Liver (tissue), 9 donors: ENCODE data around the gene SMCO4. TPM values are rescaled to one million over a fixed set of nuclear protein-coding genes. Genes with fewer than 3 reads are reported as not detected.

Experiments used
- DNase-seq: peaks from one replicate; pipeline ENCODE4 v3.0.0-alpha.2; 2017; ENCODE audit warnings: low spot score
- H3K27ac ChIP-seq, 2 donors: one replicate each; pipeline ENCODE4 v1.7.0; 2013; ENCODE audit warnings: inconsistent platforms in 2 of 2, low read length in 2 of 2, control low read depth in 1 of 2, low read depth in 1 of 2, mild to moderate bottlenecking in 1 of 2
- H3K27me3 ChIP-seq, 4 donors: one replicate each; pipeline versions ENCODE4 v1.6.1 to v1.7.0; 2013; ENCODE audit warnings: low read length in 3 of 4, inconsistent platforms in 1 of 4, mild to moderate bottlenecking in 1 of 4, moderate library complexity in 1 of 4; ENCODE audit not compliant: control insufficient read depth in 4 of 4, insufficient read depth in 4 of 4
- H3K36me3 ChIP-seq, 4 donors: one replicate each; pipeline versions ENCODE4 v1.6.1 to v1.7.0; 2013; ENCODE audit warnings: low read length in 3 of 4, mild to moderate bottlenecking in 3 of 4, low read depth in 1 of 4, moderate library complexity in 1 of 4; ENCODE audit not compliant: control insufficient read depth in 4 of 4, insufficient read depth in 3 of 4
- H3K4me1 ChIP-seq, 4 donors: one replicate each; pipeline versions ENCODE4 v1.6.1 to v1.7.0; 2013; ENCODE audit warnings: low read length in 3 of 4, mild to moderate bottlenecking in 3 of 4, moderate library complexity in 1 of 4; ENCODE audit not compliant: control insufficient read depth in 4 of 4, insufficient read depth in 4 of 4
- H3K4me3 ChIP-seq, 3 donors: one replicate each; pipeline versions ENCODE4 v1.6.1 to v1.7.0; 2013; ENCODE audit warnings: low read length in 3 of 3, control low read depth in 1 of 3, low read depth in 1 of 3, mild to moderate bottlenecking in 1 of 3
- H3K9ac ChIP-seq, 2 donors: one replicate each; pipeline ENCODE4 v1.7.0; 2013; ENCODE audit warnings: low read length in 2 of 2, mild to moderate bottlenecking in 2 of 2, moderate library complexity in 2 of 2, control low read depth in 1 of 2, low read depth in 1 of 2
- H3K9me3 ChIP-seq, 4 donors: one replicate each; pipeline versions ENCODE4 v1.6.1 to v1.7.0; 2013; ENCODE audit warnings: low read length in 3 of 4; ENCODE audit not compliant: control insufficient read depth in 4 of 4
- CTCF ChIP-seq: fragments of 150-350 bp; IDR thresholded peaks from 2 replicates; pipeline ENCODE4 v1.5.1; 2017; ENCODE audit warnings: improper control_type of control experiment, low read depth, low read length; ENCODE audit not compliant: missing input control
- EGR1 ChIP-seq, 2 donors: IDR thresholded peaks; 2 replicates each; pipeline ENCODE4 v1.6.1; 2016 to 2018; ENCODE audit warnings: antibody characterized with exemption in 2 of 2, low read depth in 2 of 2
- FOXA1 ChIP-seq: IDR thresholded peaks from 2 replicates; pipeline ENCODE4 v1.6.1; 2016; ENCODE audit warnings: antibody characterized with exemption
- FOXA2 ChIP-seq: IDR thresholded peaks from 2 replicates; pipeline ENCODE4 v1.6.1; 2016; ENCODE audit warnings: antibody characterized with exemption
- GABPA ChIP-seq, 2 donors: IDR thresholded peaks in 1 of 2; conservative IDR thresholded peaks in 1 of 2; 2 replicates each; pipeline ENCODE4 v1.6.1; 2016; ENCODE audit warnings: antibody characterized with exemption in 2 of 2, mild to moderate bottlenecking in 1 of 2, moderate library complexity in 1 of 2
- HNF4A ChIP-seq, 2 donors: conservative IDR thresholded peaks; 2 replicates each; pipeline ENCODE4 v1.6.1; 2016; ENCODE audit warnings: antibody characterized with exemption in 2 of 2, mild to moderate bottlenecking in 2 of 2
- HNF4G ChIP-seq: IDR thresholded peaks from 2 replicates; pipeline ENCODE4 v1.6.1; 2016; ENCODE audit warnings: antibody characterized with exemption
- JUND ChIP-seq, 2 donors: IDR thresholded peaks; 2 replicates each; pipeline ENCODE4 v1.6.1; 2016; ENCODE audit warnings: antibody characterized with exemption in 2 of 2
- NR2F2 ChIP-seq: IDR thresholded peaks from 2 replicates; pipeline ENCODE4 v1.6.1; 2016; ENCODE audit warnings: antibody characterized with exemption
- RAD21 ChIP-seq, 2 donors: IDR thresholded peaks; 2 replicates each; pipeline ENCODE4 v1.6.1; 2016; ENCODE audit warnings: antibody characterized with exemption in 2 of 2, mild to moderate bottlenecking in 2 of 2
- REST ChIP-seq: IDR thresholded peaks from 2 replicates; pipeline ENCODE4 v1.6.1; 2016; ENCODE audit warnings: antibody characterized with exemption, mild to moderate bottlenecking
- RXRA ChIP-seq, 2 donors: IDR thresholded peaks; 2 replicates each; pipeline ENCODE4 v1.6.1; 2017 to 2018; ENCODE audit warnings: antibody characterized with exemption in 2 of 2, mild to moderate bottlenecking in 1 of 2
- SP1 ChIP-seq: IDR thresholded peaks from 2 replicates; pipeline ENCODE4 v1.6.1; 2018; ENCODE audit warnings: antibody characterized with exemption, mild to moderate bottlenecking
- TAF1 ChIP-seq: conservative IDR thresholded peaks from 2 replicates; pipeline ENCODE4 v1.6.1; 2016; ENCODE audit warnings: antibody characterized with exemption, mild to moderate bottlenecking
- YY1 ChIP-seq: IDR thresholded peaks from 2 replicates; pipeline ENCODE4 v1.6.1; 2016; ENCODE audit warnings: antibody characterized with exemption, mild to moderate bottlenecking
- WGBS: extraction: QIAGEN DNeasy Blood & Tissue Kit; methylation state at CpG from one replicate; pipeline ENCODE4 v1.1.7; 2013; 5-methylcytosine and 5-hydroxymethylcytosine counted together
- polyA plus RNA-seq, 2 donors: library from polyadenylated mRNA; stranded (reverse) in 1 of 2; unstranded in 1 of 2; fragments of 200-250 nt in 1 of 2; fragments of >200 nt in 1 of 2; fragmentation: Nextera tagmentation in 1 of 2; extraction: Ambion mirVana in 1 of 2; gene quantifications; one replicate each; pipeline versions ENCODE4 v1.2.1 to v1.2.3, GENCODE V29; 2013 to 2015
- total RNA-seq, 2 donors: library from RNA; depleted of rRNA; stranded (reverse); fragments of >200 nt; gene quantifications; one replicate each; pipeline ENCODE4 v1.2.3, GENCODE V29; 2014
- TF ChIP-seq, protein P1 (sequence below): IDR thresholded peaks from 2 replicates; pipeline ENCODE4 v1.6.1; 2016; ENCODE audit warnings: antibody characterized with exemption
- TF ChIP-seq, protein P2 (sequence below): IDR thresholded peaks from 2 replicates; pipeline ENCODE4 v1.6.1; 2016; ENCODE audit warnings: antibody characterized with exemption
- TF ChIP-seq, protein P3 (sequence below): IDR thresholded peaks from 2 replicates; pipeline ENCODE4 v1.6.1; 2016; ENCODE audit warnings: antibody characterized with exemption
- donor health status: healthy.
- donor health status: healthy.
- donor health status: healthy.
- donor health status: healthy.
- donor health status: healthy.

The SMCO4 gene
- total and polyA plus RNA-seq, 4 donors: 21.2 to 98.8 (median 47.9) TPM

GRCh38 chr11:93570759-93571413 is 27.7 kb upstream of the SMCO4 start:
- H3K9ac ChIP-seq: peak overlapping the region in 1 of 2 donors; percentile 47
- peak; percentile 60 for DNase-seq
- 27% methylated on average over 5 of the region's 5 CpGs for WGBS
- TF ChIP-seq, protein P1, sequence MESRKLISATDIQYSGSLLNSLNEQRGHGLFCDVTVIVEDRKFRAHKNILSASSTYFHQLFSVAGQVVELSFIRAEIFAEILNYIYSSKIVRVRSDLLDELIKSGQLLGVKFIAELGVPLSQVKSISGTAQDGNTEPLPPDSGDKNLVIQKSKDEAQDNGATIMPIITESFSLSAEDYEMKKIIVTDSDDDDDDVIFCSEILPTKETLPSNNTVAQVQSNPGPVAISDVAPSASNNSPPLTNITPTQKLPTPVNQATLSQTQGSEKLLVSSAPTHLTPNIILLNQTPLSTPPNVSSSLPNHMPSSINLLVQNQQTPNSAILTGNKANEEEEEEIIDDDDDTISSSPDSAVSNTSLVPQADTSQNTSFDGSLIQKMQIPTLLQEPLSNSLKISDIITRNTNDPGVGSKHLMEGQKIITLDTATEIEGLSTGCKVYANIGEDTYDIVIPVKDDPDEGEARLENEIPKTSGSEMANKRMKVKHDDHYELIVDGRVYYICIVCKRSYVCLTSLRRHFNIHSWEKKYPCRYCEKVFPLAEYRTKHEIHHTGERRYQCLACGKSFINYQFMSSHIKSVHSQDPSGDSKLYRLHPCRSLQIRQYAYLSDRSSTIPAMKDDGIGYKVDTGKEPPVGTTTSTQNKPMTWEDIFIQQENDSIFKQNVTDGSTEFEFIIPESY: peak; percentile 96
- peak; percentile 61 to 67 for TF ChIP-seq RAD21 (IDR thresholded peaks at IDR 0.05)
- TF ChIP-seq YY1: peak; percentile 88
- TF ChIP-seq JUND (IDR thresholded peaks at IDR 0.05): peak; percentile 98 to 99
- peak; percentile 83 for TF ChIP-seq NR2F2
- TF ChIP-seq REST: peak; percentile 88
- peak in 1 of 2 donors; percentile 62 for TF ChIP-seq GABPA (IDR thresholded peaks at IDR 0.05 in 1 of 2, conservative IDR thresholded peaks at IDR 0.05 in 1 of 2)
- TF ChIP-seq, protein P2, sequence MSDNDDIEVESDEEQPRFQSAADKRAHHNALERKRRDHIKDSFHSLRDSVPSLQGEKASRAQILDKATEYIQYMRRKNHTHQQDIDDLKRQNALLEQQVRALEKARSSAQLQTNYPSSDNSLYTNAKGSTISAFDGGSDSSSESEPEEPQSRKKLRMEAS: peak; percentile 98
- peak; percentile 89 for TF ChIP-seq FOXA2
- no peak for TF ChIP-seq TAF1
- peak; percentile 96 to 98 for TF ChIP-seq RXRA (IDR thresholded peaks at IDR 0.05)
- TF ChIP-seq FOXA1: peak; percentile 78
- TF ChIP-seq HNF4G: peak; percentile 100
- TF ChIP-seq, protein P3, sequence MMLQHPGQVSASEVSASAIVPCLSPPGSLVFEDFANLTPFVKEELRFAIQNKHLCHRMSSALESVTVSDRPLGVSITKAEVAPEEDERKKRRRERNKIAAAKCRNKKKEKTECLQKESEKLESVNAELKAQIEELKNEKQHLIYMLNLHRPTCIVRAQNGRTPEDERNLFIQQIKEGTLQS: peak; percentile 93
- TF ChIP-seq EGR1 (IDR thresholded peaks at IDR 0.05; ENCODE audit: low read depth in 2 of 2): peak in 1 of 2 donors; percentile 91
- no peak for TF ChIP-seq CTCF
- TF ChIP-seq HNF4A (conservative IDR thresholded peaks at IDR 0.05): peak; percentile 100
- peak; percentile 99 for TF ChIP-seq SP1
- no peaks in the 10 kb centered on the region for H3K9me3 ChIP-seq
- no peaks in the 10 kb centered on the region for H3K27me3 ChIP-seq
- H3K36me3 ChIP-seq: no peaks in the 10 kb centered on the region
- no peak overlapping the region for H3K4me3 ChIP-seq
- H3K4me1 ChIP-seq: peaks cover 5 to 33% (median 23%) of the 10 kb centered on the region in 4 donors
- peak overlapping the region; percentile 82 to 92 for H3K27ac ChIP-seq
